Muscle of back (tissue), 11 donors: ENCODE results near the gene FCRL4. TPM values are rescaled to one million over a fixed set of nuclear protein-coding genes. Genes with fewer than 3 reads are reported as not detected.
"Not testable (repeated sequence)": the region's sequence is repeated elsewhere in the genome, so short reads cannot be mapped to it uniquely, and the experiment has no call there.

Experiments
- DNase-seq, 3 donors: peaks; one replicate each; pipeline versions ENCODE4 v3.0.0 to v3.0.0-alpha.2; 2013
- polyA plus RNA-seq, 10 donors: library from polyadenylated mRNA; unstranded; fragments of 120-200 nt; gene quantifications; one replicate each; pipeline ENCODE4 v1.2.1, GENCODE V29; 2013; ENCODE audit not compliant: insufficient read length in 10 of 10

FCRL4 gene
- polyA plus RNA-seq, 10 donors, result not detected

GRCh38 chr1:157551694-157552693 is 45.9 kb downstream of the FCRL4 start, which contains the start of gene FCRL5:
Gene FCRL5, minus strand, starts transcription at chr1:157552515. Its CDS starts 153 bp downstream, at chr1:157552362.
- DNase-seq, result no peak

- not testable (repeated sequence) for DNase-seq
Observed at GRCh38 chr1:157548081-157548480, 49.8 kb downstream of the FCRL4 start.

GRCh38 chr1:157542676-157543075 is 55.2 kb downstream of the FCRL4 start:
- DNase-seq, result peak; percentile 6 to 15 (median 11)

- DNase-seq, result no peak
Observed at GRCh38 chr1:157540852-157541251, 57.0 kb downstream of the FCRL4 start.

GRCh38 chr1:157540160-157540748 is 57.6 kb downstream of the FCRL4 start:
- DNase-seq, result no peak

- no peak for DNase-seq
Observed at GRCh38 chr1:157539568-157539967, 58.3 kb downstream of the FCRL4 start.

- DNase-seq, result no peak
Observed at GRCh38 chr1:157532569-157532968, 65.3 kb downstream of the FCRL4 start.

GRCh38 chr1:157523774-157524493 is 74.0 kb downstream of the FCRL4 start:
- no peak for DNase-seq

Other genes starting within 250 kb of the FCRL4 start
- gene FCRL5, start 45.6 kb downstream of the FCRL4 start, polyA plus RNA-seq, result under 1 TPM in 5 of 10 donors, not detected in 5; 0.05 to 0.19 (median 0.09) TPM
- gene FCRL3, start 102.7 kb upstream of the FCRL4 start, polyA plus RNA-seq, result under 1 TPM in 5 of 10 donors, not detected in 5; 0.09 to 0.58 (median 0.13) TPM
- under 1 TPM in 4 of 10 donors, not detected in 6; 0.07 to 0.28 (median 0.17) TPM for gene FCRL2, start 179.0 kb upstream of the FCRL4 start, polyA plus RNA-seq
- 1 to 10 TPM in 1 of 10 donors, under 1 TPM in 6, not detected in 3; 0.20 to 1.4 (median 0.32) TPM for gene FCRL1, start 222.0 kb upstream of the FCRL4 start, polyA plus RNA-seq
- under 1 TPM in 4 of 10 donors, not detected in 6; 0.05 to 0.17 (median 0.11) TPM for gene CD5L, start 243.7 kb upstream of the FCRL4 start, polyA plus RNA-seq